H1 (cell line): Measurements from ENCODE around the gene S100A8. TPM values are rescaled to one million over a fixed set of nuclear protein-coding genes. Genes with fewer than 3 reads are reported as not detected.

Experiments used
- CTCF ChIA-PET: fragments of 300-600 bp; sonication (Branson Sonifier 250); formaldehyde crosslinking; loops from one replicate; lab custom pipeline; 2021; ENCODE audit not compliant: partially characterized antibody; lab: Charles Lee
- POLR2A ChIA-PET: fragments of 300-600 bp; sonication (Branson Sonifier 250); formaldehyde crosslinking; loops from one replicate; lab custom pipeline; 2021; ENCODE audit warnings: inconsistent platforms; ENCODE audit not compliant: partially characterized antibody; lab: Charles Lee
- DNase-seq, 2 experiments: peaks; one replicate each; pipeline versions ENCODE4 v3.0.0 to v3.0.0-alpha.2; 2010 to 2022; ENCODE audit warnings: low spot score in 2 of 2, low read depth in 1 of 2, mixed read lengths in 1 of 2
- FAIRE-seq: peaks from 2 replicates; lab custom pipeline; 2011; peaks lifted over from hg19 to GRCh38; lab: Jason Lieb, UNC
- H2AFZ ChIP-seq: 2 replicates; pipeline ENCODE4 v1.8.1; 2012; ENCODE audit warnings: low read length, inconsistent platforms
- H2AK5ac ChIP-seq: 2 replicates; pipeline ENCODE4 v1.6.1; 2013; ENCODE audit warnings: low read depth, low read length
- H2BK120ac ChIP-seq: replicated peaks from 2 replicates; pipeline ENCODE3; 2013; ENCODE audit warnings: low read depth, low read length, inconsistent platforms
- H2BK12ac ChIP-seq: 2 replicates; pipeline ENCODE4 v1.6.1; 2013; ENCODE audit warnings: low read depth, low read length
- H2BK15ac ChIP-seq: 2 replicates; pipeline ENCODE4 v1.6.1; 2013; ENCODE audit warnings: low read length
- H2BK20ac ChIP-seq: 2 replicates; pipeline ENCODE4 v1.6.1; 2013; ENCODE audit warnings: low read length
- H2BK5ac ChIP-seq: 2 replicates; pipeline ENCODE4 v1.6.1; 2013; ENCODE audit warnings: low read depth, low read length
- H3K14ac ChIP-seq: 2 replicates; pipeline ENCODE4 v1.6.1; 2013; ENCODE audit warnings: inconsistent platforms; ENCODE audit not compliant: insufficient read length
- H3K18ac ChIP-seq: 2 replicates; pipeline ENCODE4 v1.6.1; 2013; ENCODE audit warnings: low read length; ENCODE audit errors: extremely low read depth
- H3K23ac ChIP-seq: 2 replicates; pipeline ENCODE4 v1.6.1; 2013; ENCODE audit warnings: inconsistent platforms; ENCODE audit not compliant: insufficient read length
- H3K23me2 ChIP-seq: 2 replicates; pipeline ENCODE4 v1.6.1; 2013; ENCODE audit warnings: low read depth, low read length
- H3K27ac ChIP-seq: 2 replicates; pipeline ENCODE4 v1.6.1; 2011; ENCODE audit warnings: low read depth, low read length, inconsistent platforms
- H3K27me3 ChIP-seq, 4 experiments: replicated peaks in 1 of 4; 1 replicate in 1 of 4; 2 replicates in 3 of 4; pipeline versions ENCODE4 v1.6.1 to v1.8.1; 2011 to 2013; ENCODE audit warnings: low read length in 3 of 4, mild to moderate bottlenecking in 3 of 4, inconsistent platforms in 2 of 4, mixed read lengths in 2 of 4, moderate library complexity in 1 of 4; ENCODE audit not compliant: control insufficient read depth in 3 of 4, insufficient read depth in 3 of 4; ENCODE audit errors: extremely low read depth in 1 of 4
- H3K36me3 ChIP-seq, 4 experiments: 2 replicates each; pipeline versions ENCODE4 v1.6.1 to v1.8.1; 2011 to 2013; ENCODE audit warnings: mild to moderate bottlenecking in 4 of 4, low read length in 3 of 4, moderate library complexity in 2 of 4, control low read depth in 1 of 4, inconsistent platforms in 1 of 4; ENCODE audit not compliant: insufficient read depth in 4 of 4, control insufficient read depth in 2 of 4
- H3K4ac ChIP-seq: replicated peaks from 2 replicates; pipeline ENCODE3; 2013; ENCODE audit warnings: low read length, low read depth, mixed read lengths, inconsistent platforms; ENCODE audit not compliant: insufficient read length
- H3K4me1 ChIP-seq, 4 experiments: replicated peaks in 1 of 4; 1 replicate in 1 of 4; 2 replicates in 3 of 4; pipeline versions ENCODE4 v1.6.1 to v1.8.1; 2011 to 2013; ENCODE audit warnings: low read length in 3 of 4, inconsistent platforms in 2 of 4, mixed read lengths in 1 of 4; ENCODE audit not compliant: insufficient read depth in 4 of 4, control insufficient read depth in 3 of 4
- H3K4me2 ChIP-seq, 2 experiments: 2 replicates each; pipeline versions ENCODE4 v1.6.1 to v1.8.1; 2011 to 2013; ENCODE audit warnings: low read depth in 2 of 2, low read length in 2 of 2, control low read depth in 1 of 2, inconsistent platforms in 1 of 2, mild to moderate bottlenecking in 1 of 2; ENCODE audit not compliant: insufficient read depth in 1 of 2
- H3K4me3 ChIP-seq, 4 experiments: fragments of 200-600, 300-600 bp in 1 of 4; sonication (generic), shearing (Covaris generic), sonication (Bioruptor Twin) in 1 of 4; 2 replicates each; pipeline versions ENCODE4 v1.5.1 to v1.8.1; 2011 to 2016; ENCODE audit warnings: low read length in 4 of 4, low read depth in 3 of 4, control low read depth in 2 of 4, inconsistent platforms in 2 of 4, mild to moderate bottlenecking in 2 of 4, mixed read lengths in 1 of 4, moderate library complexity in 1 of 4; ENCODE audit not compliant: insufficient read depth in 2 of 4; ENCODE audit errors: extremely low read depth in 1 of 4
- H3K56ac ChIP-seq: replicated peaks from 2 replicates; pipeline ENCODE3; 2013; ENCODE audit warnings: low read depth, mild to moderate bottlenecking, mixed read lengths, low read length, inconsistent platforms; ENCODE audit not compliant: insufficient read length
- H3K79me1 ChIP-seq: 2 replicates; pipeline ENCODE4 v1.6.1; 2013; ENCODE audit warnings: low read depth, low read length, control low read depth
- H3K79me2 ChIP-seq, 2 experiments: 2 replicates each; pipeline versions ENCODE4 v1.6.1 to v1.8.1; 2012 to 2013; ENCODE audit warnings: low read length in 2 of 2, mild to moderate bottlenecking in 2 of 2, inconsistent platforms in 1 of 2; ENCODE audit not compliant: insufficient read depth in 2 of 2, control insufficient read depth in 1 of 2
- H3K9ac ChIP-seq, 4 experiments: replicated peaks in 1 of 4; 1 replicate in 1 of 4; 2 replicates in 3 of 4; pipeline versions ENCODE4 v1.6.1 to v1.8.1; 2011 to 2013; ENCODE audit warnings: low read depth in 3 of 4, low read length in 3 of 4, control low read depth in 2 of 4, mild to moderate bottlenecking in 2 of 4, moderate library complexity in 2 of 4, inconsistent platforms in 1 of 4; ENCODE audit errors: extremely low read depth in 1 of 4
- H3K9me3 ChIP-seq, 2 experiments: 2 replicates each; pipeline versions ENCODE4 v1.6.1 to v1.8.1; 2012 to 2013; ENCODE audit warnings: mild to moderate bottlenecking in 2 of 2, moderate library complexity in 2 of 2, control low read depth in 1 of 2, inconsistent platforms in 1 of 2, low read depth in 1 of 2, low read length in 1 of 2, mixed read lengths in 1 of 2; ENCODE audit not compliant: insufficient read depth in 2 of 2
- H4K20me1 ChIP-seq, 2 experiments: replicated peaks in 1 of 2; 2 replicates each; pipeline versions ENCODE3 to v1.8.1; 2011 to 2013; ENCODE audit warnings: inconsistent platforms in 2 of 2, low read length in 2 of 2, mild to moderate bottlenecking in 1 of 2; ENCODE audit not compliant: insufficient read depth in 2 of 2, control insufficient read depth in 1 of 2
- H4K5ac ChIP-seq: 2 replicates; pipeline ENCODE4 v1.6.1; 2013; ENCODE audit warnings: low read length, low read depth, mixed read lengths, inconsistent platforms; ENCODE audit not compliant: insufficient read length
- H4K8ac ChIP-seq: 2 replicates; pipeline ENCODE4 v1.8.0; 2013; ENCODE audit warnings: mild to moderate bottlenecking, moderate library complexity, low read length, inconsistent platforms; ENCODE audit not compliant: insufficient read depth; ENCODE audit errors: extremely low read depth
- H4K91ac ChIP-seq: replicated peaks from 2 replicates; pipeline ENCODE3; 2013; ENCODE audit warnings: low read length, mixed read lengths, inconsistent platforms; ENCODE audit not compliant: insufficient read length
- CBX8 ChIP-seq: fragments of 300-800, 300-1000 bp; sonication (generic); IDR thresholded peaks from 2 replicates; pipeline ENCODE4 v1.7.1; 2016; ENCODE audit warnings: low read depth, low read length, borderline replicate concordance
- EZH2 ChIP-seq: fragments of 200-600 bp; sonication (generic); IDR thresholded peaks from 2 replicates; pipeline ENCODE4 v1.7.1; 2012; ENCODE audit warnings: low read depth, mild to moderate bottlenecking, moderate library complexity, low read length, inconsistent platforms; ENCODE audit not compliant: severe bottlenecking
- GABPA ChIP-seq: IDR thresholded peaks from 2 replicates; pipeline ENCODE4 v1.6.1; 2011; ENCODE audit warnings: mild to moderate bottlenecking, low read length, moderate library complexity, borderline replicate concordance; ENCODE audit not compliant: insufficient read depth
- GTF2F1 ChIP-seq: IDR thresholded peaks from 2 replicates; pipeline ENCODE4 v1.6.1; 2012; ENCODE audit warnings: low read depth, low read length, improper control_type of control experiment, borderline replicate concordance
- JUN ChIP-seq: IDR thresholded peaks from 2 replicates; pipeline ENCODE4 v1.6.1; 2011; ENCODE audit warnings: low read depth, mild to moderate bottlenecking, improper control_type of control experiment, low read length
- MAFK ChIP-seq: IDR thresholded peaks from 2 replicates; pipeline ENCODE4 v1.6.1; 2012; ENCODE audit warnings: low read depth, mild to moderate bottlenecking, improper control_type of control experiment, low read length
- SRF ChIP-seq: IDR thresholded peaks from 2 replicates; pipeline ENCODE4 v1.6.1; 2011; ENCODE audit warnings: mild to moderate bottlenecking, low read depth, low read length, moderate library complexity
- SUZ12 ChIP-seq: fragments of 200-600 bp; sonication (generic); IDR thresholded peaks from 2 replicates; pipeline ENCODE4 v1.6.1; 2012; ENCODE audit warnings: mild to moderate bottlenecking, inconsistent platforms, low read length, moderate library complexity, mixed read lengths
- WGBS, 2 experiments: shearing (Covaris generic) in 1 of 2; methylation state at CpG; one replicate each; pipeline versions ENCODE4 v1.1.6 to v1.1.7; 2013 to 2015; ENCODE audit warnings: low lambda C conversion rate in 2 of 2, mixed read lengths in 2 of 2, inconsistent platforms in 1 of 2, low coverage in 1 of 2, missing lambda C conversion rate in 1 of 2; ENCODE audit not compliant: insufficient replicate concordance in 2 of 2, insufficient coverage in 1 of 2, insufficient read length in 1 of 2; ENCODE audit errors: extremely low coverage in 1 of 2, missing lambda C conversion rate in 1 of 2; 5-methylcytosine and 5-hydroxymethylcytosine counted together
- polyA plus RNA-seq, 7 experiments: library from polyadenylated mRNA; depleted of rRNA in 3 of 7; stranded (reverse) in 5 of 7; unstranded in 2 of 7; fragments of >200 nt in 5 of 7; fragments of 200-250 nt in 2 of 7; gene quantifications; 1 replicate in 5 of 7; 2 replicates in 1 of 7; 4 replicates in 1 of 7; pipeline versions ENCODE4 v1.2.1 to v1.2.3, GENCODE V29; 2011 to 2013; ENCODE audit warnings: missing spikeins in 2 of 7, mixed read lengths in 2 of 7
- total RNA-seq: library from RNA; stranded (reverse); fragmentation: NEBNext Ultra II Directional; extraction: Animal tissue kit (Norgen Biotek cat#: 25700); gene quantifications from 2 replicates; pipeline ENCODE4 v1.2.1, GENCODE V29; 2021
- TF ChIP-seq, protein P1 (sequence below): IDR thresholded peaks from 2 replicates; pipeline ENCODE4 v1.6.1; 2011; ENCODE audit warnings: low read depth, mild to moderate bottlenecking, low read length; ENCODE audit not compliant: insufficient read depth

S100A8 gene
- total and polyA plus RNA-seq, 2 of the 8 experiments (the other 6 are each of a cell fraction or from before 2014, with no cell fraction given), result not detected

DNA sequence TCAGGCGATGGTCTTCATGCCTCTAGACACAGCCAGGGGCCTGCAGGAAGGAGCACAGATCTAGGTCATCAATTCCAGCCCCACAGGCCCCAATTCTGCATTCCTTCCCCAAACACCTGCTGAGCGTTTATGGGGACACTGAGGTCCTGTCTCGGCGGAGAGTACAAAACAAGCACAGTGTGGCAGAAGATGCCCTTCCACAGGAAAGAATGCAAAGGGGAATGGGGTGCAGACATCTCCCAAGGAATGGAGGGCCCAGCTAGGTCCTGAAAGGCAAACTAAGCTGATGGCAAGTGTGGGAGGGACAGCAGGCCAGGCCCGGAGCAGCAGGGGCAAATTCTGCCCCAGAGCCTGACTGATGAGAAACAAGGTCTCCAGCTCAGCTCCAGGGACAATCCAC, 3.5 kb upstream of the S100A8 start:
- Histone ChIP-seq H3K36me3 (no peaks in the 10 kb centered on the region), H4K5ac (no peak overlapping the region), H3K23me2 (no peaks in the 10 kb centered on the region), H2AK5ac (no peak overlapping the region), H2BK15ac (no peak overlapping the region), H3K9ac (no peak overlapping the region), H3K4me1 (no peaks in the 10 kb centered on the region), H3K4ac (no peak overlapping the region), H3K9me3 (no peaks in the 10 kb centered on the region), H4K91ac (no peak overlapping the region), H3K79me2 (no peaks in the 10 kb centered on the region), H3K18ac (no peak overlapping the region), H2BK120ac (no peak overlapping the region), H3K79me1 (no peaks in the 10 kb centered on the region), H4K8ac (no peak overlapping the region), H3K27ac (no peak overlapping the region), H3K4me3 (no peak overlapping the region), H3K56ac (no peak overlapping the region), H3K27me3 (peaks cover 0 to 2% (median 0%) of the 10 kb centered on the region in 4 experiments; a peak in 1 of 7 replicates), H3K23ac (no peak overlapping the region), H2AFZ (no peak overlapping the region), H4K20me1 (no peaks in the 10 kb centered on the region), H2BK20ac (no peak overlapping the region), H3K14ac (no peak overlapping the region), H2BK12ac (no peak overlapping the region), H2BK5ac (no peak overlapping the region), H3K4me2 (no peak overlapping the region)
- DNase-seq (no peak), FAIRE-seq (no peak)
- POLR2A ChIA-PET, result no interaction called here
- WGBS, 2 experiments, result 95% methylated on average over 4 of the region's 5 CpGs; no CpG with 5 or more reads in 1 of the 2 experiments
- CTCF ChIA-PET, result interaction anchor here (0.8 to 4.7 kb wide), 6 partner anchors 10 to 101 kb away, joined by 3 to 33 read pairs (median 6); no protein-coding TSS in a partner anchor
- TF ChIP-seq GTF2F1 (no peak), GABPA (no peak), MAFK (no peak), SRF (no peak), JUN (no peak), SUZ12 (no peak), EZH2 (no peak), CBX8 (no peak)
- TF ChIP-seq, protein P1, sequence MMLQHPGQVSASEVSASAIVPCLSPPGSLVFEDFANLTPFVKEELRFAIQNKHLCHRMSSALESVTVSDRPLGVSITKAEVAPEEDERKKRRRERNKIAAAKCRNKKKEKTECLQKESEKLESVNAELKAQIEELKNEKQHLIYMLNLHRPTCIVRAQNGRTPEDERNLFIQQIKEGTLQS, result no peak
